NCI-H146 treated with DMSO at 0.1 percent for 48 hours (cell line): Measurements from ENCODE around the gene AKAP17A.
"Not testable (repeated sequence)": the region's sequence is repeated elsewhere in the genome, so short reads cannot be mapped to it uniquely, and the experiment has no call there.

Experiments used
- DNase-seq: peaks from one replicate; lab custom pipeline; 2025; ENCODE audit not compliant: unreplicated experiment; lab: John Stamatoyannopoulos, UW

The AKAP17A gene, protein sequence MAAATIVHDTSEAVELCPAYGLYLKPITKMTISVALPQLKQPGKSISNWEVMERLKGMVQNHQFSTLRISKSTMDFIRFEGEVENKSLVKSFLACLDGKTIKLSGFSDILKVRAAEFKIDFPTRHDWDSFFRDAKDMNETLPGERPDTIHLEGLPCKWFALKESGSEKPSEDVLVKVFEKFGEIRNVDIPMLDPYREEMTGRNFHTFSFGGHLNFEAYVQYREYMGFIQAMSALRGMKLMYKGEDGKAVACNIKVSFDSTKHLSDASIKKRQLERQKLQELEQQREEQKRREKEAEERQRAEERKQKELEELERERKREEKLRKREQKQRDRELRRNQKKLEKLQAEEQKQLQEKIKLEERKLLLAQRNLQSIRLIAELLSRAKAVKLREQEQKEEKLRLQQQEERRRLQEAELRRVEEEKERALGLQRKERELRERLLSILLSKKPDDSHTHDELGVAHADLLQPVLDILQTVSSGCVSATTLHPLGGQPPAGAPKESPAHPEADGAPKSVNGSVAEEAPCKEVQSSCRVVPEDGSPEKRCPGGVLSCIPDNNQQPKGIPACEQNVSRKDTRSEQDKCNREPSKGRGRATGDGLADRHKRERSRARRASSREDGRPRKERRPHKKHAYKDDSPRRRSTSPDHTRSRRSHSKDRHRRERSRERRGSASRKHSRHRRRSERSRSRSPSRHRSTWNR

DNA sequence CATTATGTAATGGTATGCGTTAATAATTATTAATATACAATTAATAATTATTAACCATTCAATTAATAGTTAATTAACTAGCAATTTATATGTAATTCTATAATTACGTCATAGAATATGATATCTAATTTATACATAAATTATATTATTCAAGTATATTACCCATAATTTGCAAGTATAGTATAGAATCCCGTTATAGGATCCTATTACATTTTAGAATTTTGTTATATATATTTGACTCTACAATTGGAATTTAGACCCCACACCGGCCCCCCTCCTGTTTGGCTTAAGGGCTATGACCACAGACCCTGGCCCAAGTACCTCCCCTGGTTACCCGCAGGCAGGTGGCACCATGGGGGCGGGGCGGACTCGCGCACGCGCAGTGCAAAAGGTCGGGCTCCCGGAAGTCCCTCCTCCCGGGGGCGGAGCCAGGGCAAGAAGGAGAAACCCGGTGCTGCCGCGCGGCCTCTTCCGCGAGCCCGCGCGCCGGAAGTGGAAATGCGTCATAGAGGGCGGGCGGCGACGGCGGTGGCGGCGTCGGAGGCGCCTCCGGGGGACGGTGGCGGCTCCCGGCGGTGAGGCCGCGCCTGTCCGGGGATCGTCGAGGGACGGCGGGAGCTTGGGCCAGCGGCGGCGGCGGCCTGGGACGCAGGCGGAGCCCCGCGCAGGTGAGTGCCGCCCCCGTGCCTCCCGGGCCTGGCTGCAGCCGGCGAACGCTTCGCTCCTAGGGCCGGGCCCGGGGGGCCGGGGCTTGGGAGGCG, at the start of gene AKAP17A:
Gene AKAP17A (plus strand): TSS at position 503 of the 761 bp plus-strand sequence. CDS start 1,859 bp downstream, outside the sequence.
- peak; percentile 76 for DNase-seq

DNA sequence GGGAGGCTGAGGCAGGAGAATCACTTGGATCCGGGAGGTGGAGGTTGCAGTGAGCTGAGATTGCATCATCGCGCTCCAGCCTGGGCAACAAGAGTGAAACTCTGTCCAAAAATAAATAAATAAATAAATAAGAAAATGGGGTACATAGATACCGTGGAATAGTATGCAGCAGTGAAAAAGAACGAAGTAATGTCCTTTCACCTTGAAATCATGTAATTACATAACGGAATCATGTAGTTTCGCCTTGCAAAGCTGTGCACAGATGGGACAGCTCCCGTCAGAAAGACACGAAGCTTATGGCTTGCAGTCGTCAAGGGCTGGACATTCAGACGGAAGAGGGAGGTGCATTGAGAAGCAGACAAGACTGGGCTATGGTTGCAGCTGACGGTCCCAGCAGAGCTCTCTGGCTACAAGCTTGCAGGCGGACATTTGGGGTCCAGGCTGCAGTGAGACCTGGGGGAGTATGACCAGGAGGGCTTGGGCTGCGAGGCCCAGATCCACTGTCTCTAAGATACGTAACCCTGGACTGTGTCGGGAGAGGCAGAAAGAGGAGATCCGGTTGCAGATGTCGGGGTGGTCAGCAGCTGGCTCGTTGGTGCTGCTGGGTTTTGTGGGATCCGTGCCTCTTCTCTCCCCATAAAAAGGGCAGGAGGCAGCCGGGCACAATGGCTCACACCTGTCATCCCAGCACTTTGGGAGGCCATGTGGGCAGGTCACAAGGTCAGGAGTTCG, 48.2 kb upstream of the AKAP17A start:
- DNase-seq, result no peak

GRCh38 chrX:1545776-1546408, 45.5 kb upstream of the AKAP17A start:
- no peak for DNase-seq

GRCh38 chrX:1546691-1547251, 44.6 kb upstream of the AKAP17A start:
- no peak for DNase-seq

DNA sequence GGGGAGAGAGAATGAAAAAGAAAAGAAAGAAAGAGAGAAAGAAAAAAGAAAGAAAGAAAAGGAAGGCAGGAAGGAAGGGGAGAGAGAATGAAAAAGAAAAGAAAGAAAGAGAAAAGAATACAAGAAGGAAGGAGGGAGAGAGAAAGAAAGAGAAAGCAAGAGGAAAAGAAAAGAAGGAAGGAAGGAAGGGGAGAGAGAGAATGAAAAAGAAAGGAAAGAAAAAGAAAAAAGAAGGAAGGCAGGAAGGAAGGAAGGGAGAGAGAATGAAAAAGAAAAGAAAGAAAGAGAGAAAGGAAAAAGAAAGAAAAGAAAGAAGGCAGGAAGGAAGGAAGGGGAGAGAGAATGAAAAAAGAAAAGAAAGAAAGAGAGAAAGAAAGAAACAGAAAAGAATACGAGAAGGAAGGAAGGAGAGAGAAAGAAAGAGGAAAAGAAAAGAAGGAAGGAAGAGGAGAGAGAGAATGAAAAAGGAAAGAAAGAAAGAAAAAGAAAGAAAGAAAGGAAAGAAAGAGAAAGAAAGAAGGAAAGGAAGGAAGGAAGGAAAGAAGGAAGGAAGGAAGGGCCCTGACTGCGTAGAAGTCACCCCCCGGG, 39.4 kb upstream of the AKAP17A start:
- DNase-seq, result no peak

DNA sequence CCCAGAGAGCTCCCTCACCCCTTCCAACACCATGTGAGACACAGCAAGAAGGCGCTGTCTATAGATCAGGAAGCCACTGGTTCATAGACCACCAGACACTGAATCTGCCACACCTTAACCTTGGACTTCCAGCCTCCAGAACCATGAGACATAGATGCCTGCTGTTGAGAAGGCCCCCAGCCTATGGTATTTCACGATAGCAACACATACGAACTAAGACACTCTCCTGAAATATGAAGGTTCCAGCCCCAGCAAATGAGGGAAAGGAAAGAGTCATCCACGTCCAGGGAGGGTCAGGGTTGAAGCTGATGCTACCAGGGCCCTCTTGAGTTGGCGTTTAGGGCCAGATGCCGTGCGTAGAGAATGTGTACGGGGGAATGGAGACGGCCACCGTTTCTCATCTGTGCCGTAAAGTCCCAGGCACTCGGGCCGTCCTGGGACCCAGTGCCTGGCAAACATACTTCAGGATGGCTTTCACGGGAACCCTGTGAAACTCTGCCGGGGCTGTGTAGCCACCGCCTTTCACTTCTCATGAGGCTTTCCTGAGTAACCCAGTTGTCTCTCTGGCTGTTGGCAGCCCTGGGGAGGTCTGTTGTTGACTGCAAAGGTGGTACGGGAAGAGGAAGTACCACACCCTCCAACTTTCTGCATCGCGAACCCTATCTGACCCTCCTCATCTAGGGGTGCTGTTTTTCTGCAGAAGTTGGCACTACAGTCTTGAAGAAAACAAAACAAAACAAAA, 36.8 kb upstream of the AKAP17A start:
- no peak for DNase-seq

- no peak for DNase-seq
Measured at GRCh38 chrX:1555370-1555769, 36.0 kb upstream of the AKAP17A start.

DNA sequence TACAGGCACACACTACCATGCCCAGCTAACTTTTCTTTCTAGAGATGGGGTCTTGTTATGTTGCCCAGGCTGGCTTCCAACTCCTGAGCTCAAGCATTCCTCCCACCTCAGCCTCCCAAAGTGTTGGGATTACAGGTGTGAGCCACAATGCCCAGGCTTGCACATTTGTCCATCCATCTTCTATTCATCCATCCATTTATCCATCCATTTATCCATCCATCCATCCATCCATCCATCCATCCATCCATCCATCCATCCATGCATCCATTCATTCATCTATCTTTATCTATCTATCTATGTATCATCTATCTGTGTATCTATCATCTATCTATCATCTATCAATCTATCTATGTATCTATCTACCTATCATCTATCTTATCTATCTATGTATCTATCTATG, 34.0 kb upstream of the AKAP17A start:
- DNase-seq, result not testable (repeated sequence)

- no peak for DNase-seq
Measured at GRCh38 chrX:1558761-1559468, 32.5 kb upstream of the AKAP17A start.

DNA sequence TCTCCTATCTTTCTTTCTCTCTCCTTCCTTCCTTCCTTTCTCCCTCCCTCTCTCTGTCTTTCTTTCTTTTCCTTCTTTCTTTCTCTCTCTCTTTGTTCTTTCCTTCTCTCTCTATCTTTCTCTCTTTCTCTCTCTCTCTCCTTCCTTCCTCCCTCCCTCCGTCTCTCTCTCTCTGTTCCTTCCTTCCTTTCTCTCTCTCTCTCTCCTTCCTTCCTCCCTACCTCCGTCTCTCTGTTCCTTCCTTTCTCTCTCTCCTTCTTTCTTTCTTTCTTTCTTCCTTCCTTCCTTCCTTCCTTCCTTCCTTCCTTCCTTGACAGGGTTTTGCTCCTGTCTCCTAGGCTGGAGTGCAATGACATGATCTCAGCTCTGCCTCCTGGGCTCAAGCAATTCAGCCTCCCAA, 30.2 kb upstream of the AKAP17A start:
- DNase-seq, result no peak

DNA sequence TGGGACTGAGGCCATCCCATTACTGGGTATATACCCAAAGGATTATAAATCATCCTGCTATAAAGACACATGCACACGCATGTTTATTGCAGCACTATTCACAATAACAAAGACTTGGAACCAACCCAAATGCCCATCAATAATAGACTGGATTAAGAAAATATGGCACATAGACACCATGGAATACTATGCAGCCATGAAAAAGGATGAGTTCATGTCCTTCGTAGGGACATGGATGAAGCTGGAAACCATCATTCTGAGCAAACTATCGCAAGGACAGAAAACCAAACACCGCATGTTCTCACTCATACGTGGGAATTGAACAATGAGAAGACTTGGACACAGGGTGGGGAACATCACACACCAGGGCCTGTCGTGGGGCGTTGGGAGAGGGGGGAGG, 27.3 kb upstream of the AKAP17A start:
- not testable (repeated sequence) for DNase-seq

DNA sequence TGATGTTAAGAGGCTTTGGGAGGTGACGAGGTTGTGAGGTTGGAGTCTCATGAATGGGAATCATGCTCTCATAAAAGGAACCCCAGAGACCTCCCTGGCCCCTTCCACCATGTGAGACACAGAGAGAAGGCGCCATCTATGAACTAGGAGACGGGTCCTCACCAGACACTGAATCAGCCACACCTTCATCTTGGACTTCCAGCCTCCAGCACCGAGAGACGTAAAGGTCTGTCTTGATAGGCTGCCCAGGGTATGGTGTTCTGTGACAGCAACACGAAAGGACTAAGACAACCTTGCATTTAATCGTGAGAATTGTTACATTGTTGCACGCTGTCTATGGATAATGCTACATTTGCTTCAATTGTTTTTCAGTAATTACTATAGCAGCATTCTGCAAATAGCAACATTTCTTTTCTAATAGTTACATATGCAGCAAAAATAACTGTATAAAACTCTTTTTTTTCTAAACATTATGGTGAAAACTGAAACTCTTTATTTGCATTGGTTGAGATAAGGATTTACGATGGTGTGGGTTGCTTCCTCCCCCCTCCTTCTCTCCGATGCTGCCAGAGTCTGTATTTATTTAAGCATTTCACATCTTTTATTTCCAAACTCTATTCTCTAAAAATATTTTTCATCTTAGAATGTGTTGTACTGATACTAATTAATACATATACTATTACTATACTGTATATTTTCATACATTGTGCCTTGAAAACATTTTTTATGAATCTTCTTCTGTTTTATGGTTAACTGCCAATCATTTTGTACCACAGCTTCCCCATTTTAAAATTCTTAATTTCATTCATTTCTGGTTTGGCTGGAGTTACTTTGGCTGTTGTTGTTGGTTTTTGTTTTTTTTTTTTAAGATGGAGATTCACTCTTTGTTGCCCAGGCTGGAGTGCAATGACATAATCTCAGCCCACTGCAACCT, 26.4 kb upstream of the AKAP17A start:
- no peak for DNase-seq

- DNase-seq, result not testable (repeated sequence)
Measured at GRCh38 chrX:1574181-1574580, 17.2 kb upstream of the AKAP17A start.

GRCh38 chrX:1576201-1576992, 15.0 kb upstream of the AKAP17A start:
- DNase-seq, result no peak

GRCh38 chrX:1577845-1578244, 13.6 kb upstream of the AKAP17A start:
- DNase-seq, result no peak

GRCh38 chrX:1578511-1579173, 12.8 kb upstream of the AKAP17A start:
- no peak for DNase-seq
